ENCODE results near the gene FAM47E. TPM values are rescaled to one million over a fixed set of nuclear protein-coding genes. Genes with fewer than 3 reads are reported as not detected.

The FAM47E gene
- total RNA-seq, 4 donors from 2014 or later = 0.56 to 6.8 (median 3.8) TPM

DNA sequence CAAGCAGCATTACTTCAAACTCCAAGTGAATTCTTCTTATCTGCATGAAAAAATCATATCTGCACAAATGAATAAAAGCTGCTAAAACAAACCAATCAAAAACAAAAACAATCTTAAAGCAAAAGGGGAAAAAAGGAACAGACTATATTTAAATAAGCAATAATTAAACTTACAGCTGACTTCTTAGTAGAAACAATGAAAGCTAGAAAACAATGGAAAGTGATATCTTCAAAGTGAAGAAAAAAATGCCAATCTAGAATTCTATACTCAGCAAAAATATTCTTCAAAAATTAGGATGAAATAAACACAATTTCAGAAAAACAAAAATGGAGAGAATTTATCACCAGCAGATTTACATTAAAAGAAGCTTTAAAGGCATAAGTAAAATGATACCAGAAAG, 75.0 kb downstream of the FAM47E start:
- no peak for DNase-seq
- Histone ChIP-seq H3K27ac (no peak overlapping the region), H3K4me1 (no peaks in the 10 kb centered on the region), H3K27me3 (no peaks in the 10 kb centered on the region), H3K36me3 (no peaks in the 10 kb centered on the region), H3K9me3 (peaks cover 0 to 11% (median 3%) of the 10 kb centered on the region in 3 donors), H3K4me3 (no peak overlapping the region)
- in situ Hi-C loops (cut with MboI; ENCODE audit: low sequenced_read_pairs in 4 of 4) = no loop called here
- intact Hi-C loops (cut with DNase I; ENCODE audit: low total_unique reads) = no loop called here
- ATAC-seq = no peak
- TF ChIP-seq POLR2A (IDR thresholded peaks at IDR 0.05) = no peak
- TF ChIP-seq CTCF (IDR thresholded peaks at IDR 0.05 in 4 of 5, conservative IDR thresholded peaks at IDR 0.05 in 1 of 5) = no peak

Other genes with a start within 250 kb of the FAM47E start
- gene CXCL9, start 244.2 kb upstream of the FAM47E start, total RNA-seq = 1 to 10 TPM in 1 of 4 donors, under 1 TPM in 2, not detected in 1; 0.40 to 1.6 (median 0.46) TPM
- gene CXCL10, start 228.2 kb upstream of the FAM47E start, total RNA-seq = under 1 TPM in 1 of 4 donors, not detected in 3; 0.97 TPM
- not detected for gene CXCL11, start 215.7 kb upstream of the FAM47E start, total RNA-seq
- gene ART3, start 177.0 kb upstream of the FAM47E start, total RNA-seq = 10 to 100 TPM; 55.2 to 91.0 (median 83.4) TPM
- gene NUP54, start 103.3 kb upstream of the FAM47E start, total RNA-seq = 10 to 100 TPM; 15.7 to 22.8 (median 20.0) TPM
- gene SCARB2, start 37.9 kb upstream of the FAM47E start, total RNA-seq = 100 to 1,000 TPM in 3 of 4 donors, 10 to 100 TPM in 1; 91.3 to 292 (median 186) TPM
- 10 to 100 TPM; 17.9 to 57.5 (median 41.5) TPM for gene STBD1, start 55.0 kb downstream of the FAM47E start, total RNA-seq
- not detected for gene CCDC158, start 169.4 kb downstream of the FAM47E start, total RNA-seq
- 1 to 10 TPM in 2 of 4 donors, under 1 TPM in 2; 0.20 to 1.7 (median 0.98) TPM for gene SHROOM3, start 183.5 kb downstream of the FAM47E start, total RNA-seq

Data from gastrocnemius medialis (tissue), 4 donors.